Bone marrow (tissue), 2 donors: ENCODE results near the gene CNTN2.

ENCODE experiments used
- DNase-seq, 2 donors: peaks; one replicate each; lab custom pipeline; 2025; lab: John Stamatoyannopoulos, UW

Gene CNTN2

GRCh38 chr1:205127646-205128045 lies 84.6 kb downstream of the CNTN2 start:
- DNase-seq, result no peak
